Gastrocnemius medialis (tissue), 4 donors: ENCODE results near the gene SAMD13. TPM values are rescaled to one million over a fixed set of nuclear protein-coding genes. Genes with fewer than 3 reads are reported as not detected.

ENCODE experiments used
- ATAC-seq, 2 donors: fragments of 150-250 bp; one replicate each; pipeline ENCODE4 v1.9.1; 2016
- DNase-seq, 2 donors: peaks; one replicate each; pipeline ENCODE4 v3.0.0-alpha.2; 2019
- H3K27ac ChIP-seq, 4 donors: fragments of 200-600 bp; sonication (generic); 1 replicate in 1 of 4; 2 replicates in 3 of 4; pipeline ENCODE4 v1.5.1; 2016 to 2018; ENCODE audit warnings: mild to moderate bottlenecking in 2 of 4, moderate library complexity in 1 of 4
- H3K27me3 ChIP-seq, 3 donors: fragments of 200-600 bp; sonication (generic) in 2 of 3; 1 replicate in 1 of 3; 2 replicates in 2 of 3; pipeline versions ENCODE4 v1.5.1 to v1.6.0; 2016 to 2019; ENCODE audit warnings: mild to moderate bottlenecking in 1 of 3, moderate library complexity in 1 of 3
- H3K36me3 ChIP-seq, 2 donors: fragments of 200-600 bp; sonication (generic) in 1 of 2; one replicate each; pipeline ENCODE4 v1.5.1; 2017 to 2018
- H3K4me1 ChIP-seq, 2 donors: fragments of 200-600 bp; sonication (generic) in 1 of 2; one replicate each; pipeline ENCODE4 v1.5.1; 2016 to 2017; ENCODE audit warnings: mild to moderate bottlenecking in 2 of 2
- H3K4me3 ChIP-seq, 4 donors: fragments of 200-600 bp; sonication (generic) in 3 of 4; 1 replicate in 1 of 4; 2 replicates in 3 of 4; pipeline ENCODE4 v1.5.1; 2016 to 2019; ENCODE audit warnings: mild to moderate bottlenecking in 2 of 4
- H3K9me3 ChIP-seq, 3 donors: fragments of 200-600 bp; sonication (generic) in 2 of 3; 1 replicate in 1 of 3; 2 replicates in 2 of 3; pipeline ENCODE4 v1.5.1; 2016 to 2019
- POLR2A ChIP-seq, 2 donors: fragments of 450-650 bp; IDR thresholded peaks; one replicate each; pipeline ENCODE4 v1.6.1; 2017; ENCODE audit warnings: antibody characterized with exemption in 2 of 2, mild to moderate bottlenecking in 2 of 2, moderate library complexity in 2 of 2
- in situ Hi-C, 4 donors: fragments of 200-750 bp; cut with MboI; loops; one replicate each; pipeline versions ENCODE4 v1.15.0 to v1.8.0; 2017; ENCODE audit warnings: low sequenced_read_pairs in 4 of 4
- intact Hi-C: fragments of 100-400 bp; cut with DNase I; formaldehyde crosslinking; loops from one replicate; pipeline ENCODE4 v1.15.1; 2023; ENCODE audit warnings: low total_unique reads
- total RNA-seq, 4 donors: library from RNA; depleted of rRNA; stranded (reverse); fragments of >200 nt; gene quantifications; one replicate each; pipeline versions ENCODE4 v1.1.0 to v1.2.3, GENCODE V29; 2016
- TF ChIP-seq, protein P1 (sequence below), 5 experiments: fragments of 450-650 bp in 3 of 5; fragments of 200-600 bp in 2 of 5; sonication (generic) in 2 of 5; IDR thresholded peaks in 4 of 5; conservative IDR thresholded peaks in 1 of 5; 1 replicate in 4 of 5; 2 replicates in 1 of 5; pipeline ENCODE4 v1.5.1; 2016 to 2019; ENCODE audit warnings: antibody characterized with exemption in 5 of 5, mild to moderate bottlenecking in 3 of 5, moderate library complexity in 3 of 5

SAMD13 gene
- total RNA-seq, 4 donors from 2014 or later = 1.5 to 10.8 (median 5.4) TPM

DNA sequence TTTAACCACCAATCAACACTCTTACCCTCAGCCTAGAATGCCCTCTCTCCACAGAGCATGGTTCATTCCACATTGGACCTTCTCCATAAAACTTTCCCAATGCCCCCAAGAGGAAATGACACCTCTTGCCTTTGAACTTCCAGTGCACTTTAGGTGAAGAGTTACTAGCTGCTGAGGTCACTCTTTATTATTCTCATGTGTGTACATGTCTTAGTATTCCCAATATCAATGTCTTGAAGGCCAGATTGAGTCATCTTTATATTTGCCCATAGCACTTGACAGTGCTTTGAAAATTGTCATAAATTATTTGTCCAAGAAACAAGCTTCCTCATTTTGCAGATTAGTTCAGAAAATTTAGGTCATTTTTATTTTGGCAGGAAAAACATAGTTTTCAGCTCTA is 88.7 kb downstream of the SAMD13 start:
- H3K4me3 ChIP-seq = no peak overlapping the region
- intact Hi-C loops (no loop called here), in situ Hi-C loops (no loop called here)
- no peaks in the 10 kb centered on the region for H3K4me1 ChIP-seq
- no peaks in the 10 kb centered on the region for H3K36me3 ChIP-seq
- H3K27ac ChIP-seq = no peak overlapping the region
- no peak for ATAC-seq
- DNase-seq = no peak
- TF ChIP-seq POLR2A (IDR thresholded peaks at IDR 0.05) = no peak
- TF ChIP-seq, protein P1, sequence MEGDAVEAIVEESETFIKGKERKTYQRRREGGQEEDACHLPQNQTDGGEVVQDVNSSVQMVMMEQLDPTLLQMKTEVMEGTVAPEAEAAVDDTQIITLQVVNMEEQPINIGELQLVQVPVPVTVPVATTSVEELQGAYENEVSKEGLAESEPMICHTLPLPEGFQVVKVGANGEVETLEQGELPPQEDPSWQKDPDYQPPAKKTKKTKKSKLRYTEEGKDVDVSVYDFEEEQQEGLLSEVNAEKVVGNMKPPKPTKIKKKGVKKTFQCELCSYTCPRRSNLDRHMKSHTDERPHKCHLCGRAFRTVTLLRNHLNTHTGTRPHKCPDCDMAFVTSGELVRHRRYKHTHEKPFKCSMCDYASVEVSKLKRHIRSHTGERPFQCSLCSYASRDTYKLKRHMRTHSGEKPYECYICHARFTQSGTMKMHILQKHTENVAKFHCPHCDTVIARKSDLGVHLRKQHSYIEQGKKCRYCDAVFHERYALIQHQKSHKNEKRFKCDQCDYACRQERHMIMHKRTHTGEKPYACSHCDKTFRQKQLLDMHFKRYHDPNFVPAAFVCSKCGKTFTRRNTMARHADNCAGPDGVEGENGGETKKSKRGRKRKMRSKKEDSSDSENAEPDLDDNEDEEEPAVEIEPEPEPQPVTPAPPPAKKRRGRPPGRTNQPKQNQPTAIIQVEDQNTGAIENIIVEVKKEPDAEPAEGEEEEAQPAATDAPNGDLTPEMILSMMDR (IDR thresholded peaks at IDR 0.05 in 4 of 5, conservative IDR thresholded peaks at IDR 0.05 in 1 of 5) = no peak
- H3K27me3 ChIP-seq = no peaks in the 10 kb centered on the region
- H3K9me3 ChIP-seq = no peaks in the 10 kb centered on the region

DNA sequence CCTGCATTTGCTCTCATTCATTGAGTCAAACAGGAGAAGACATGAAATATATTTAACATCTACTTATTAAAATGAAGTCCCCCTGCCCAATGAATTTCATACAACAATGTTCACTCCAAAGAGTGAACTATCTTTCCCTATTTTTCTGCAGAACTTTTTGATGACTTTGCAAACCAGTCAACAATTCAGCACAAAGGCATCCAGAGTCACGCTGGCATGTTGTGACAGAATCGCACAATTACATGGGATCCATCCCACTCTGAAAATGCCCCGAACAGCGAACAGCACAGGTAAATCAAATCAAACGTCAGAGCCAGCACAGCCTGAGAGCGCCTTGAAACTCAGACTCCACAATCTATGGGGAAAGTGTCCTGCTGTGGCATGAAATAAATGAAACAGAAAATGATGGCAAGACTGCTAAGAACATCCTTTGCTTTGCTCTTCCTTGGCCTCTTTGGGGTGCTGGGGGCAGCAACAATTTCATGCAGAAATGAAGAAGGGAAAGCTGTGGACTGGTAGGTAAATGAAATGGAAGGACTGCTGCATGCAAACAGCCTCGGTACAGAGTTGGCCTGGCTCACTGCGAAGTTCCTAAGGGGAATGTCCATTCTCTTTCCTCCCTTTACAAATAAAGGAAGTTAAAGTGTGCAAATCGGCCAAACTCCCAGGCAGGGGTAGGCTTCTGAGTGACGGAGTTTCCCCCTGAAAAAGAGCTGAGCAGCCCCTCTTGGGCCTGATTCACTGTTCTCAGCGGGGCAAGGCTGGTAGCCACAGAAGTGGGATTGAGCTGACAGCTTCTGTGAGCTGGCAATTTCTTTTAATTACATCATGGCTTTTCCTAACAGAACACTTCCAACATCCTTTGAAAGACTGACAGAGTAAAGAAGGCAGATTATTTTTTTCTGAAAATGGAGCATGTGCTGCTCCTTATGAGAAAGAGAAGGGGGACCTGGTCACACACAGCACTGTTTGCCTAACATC is 97.0 kb downstream of the SAMD13 start, which contains the start of gene DNASE2B:
Gene DNASE2B (plus strand): TSS at position 310 of the 981 bp plus-strand sequence. CDS start 81 bp downstream, at position 391.
- Histone ChIP-seq H3K9me3 (no peaks in the 10 kb centered on the region), H3K4me3 (no peak within 1 kb of the TSS), H3K36me3 (no peaks in the 10 kb centered on the region), H3K4me1 (no peaks in the 10 kb centered on the region), H3K27ac (no peak within 1 kb of the TSS), H3K27me3 (no peaks in the 10 kb centered on the region)
- in situ Hi-C loops = no loop called here
- intact Hi-C loops = no loop called here
- no peak for TF ChIP-seq POLR2A (IDR thresholded peaks at IDR 0.05)
- TF ChIP-seq, protein P1 (IDR thresholded peaks at IDR 0.05 in 4 of 5, conservative IDR thresholded peaks at IDR 0.05 in 1 of 5) = no peak
- DNase-seq = no peak
- no peak for ATAC-seq

Other genes with a start within 250 kb of the SAMD13 start
- 10 to 100 TPM in 1 of 4 donors, 1 to 10 TPM in 3; 4.2 to 12.4 (median 7.0) TPM for gene PRKACB, start 157.4 kb upstream of the SAMD13 start, total RNA-seq
- 1 to 10 TPM; 1.3 to 8.2 (median 2.9) TPM for gene DNASE2B, start 96.8 kb downstream of the SAMD13 start, total RNA-seq
- gene RPF1, start 177.6 kb downstream of the SAMD13 start, total RNA-seq = 10 to 100 TPM; 35.9 to 61.9 (median 52.4) TPM
- under 1 TPM in 1 of 4 donors, not detected in 3; 0.35 TPM for gene SPATA1, start 204.7 kb downstream of the SAMD13 start, total RNA-seq
- gene GNG5, start 204.9 kb downstream of the SAMD13 start, total RNA-seq = 100 to 1,000 TPM; 122 to 168 (median 128) TPM